ENCODE measurements around the gene KLHL9. TPM values are rescaled to one million over a fixed set of nuclear protein-coding genes. Genes with fewer than 3 reads are reported as not detected.

The KLHL9 gene
- total RNA-seq, 1 donor from 2014 or later: 31.4 TPM

DNA sequence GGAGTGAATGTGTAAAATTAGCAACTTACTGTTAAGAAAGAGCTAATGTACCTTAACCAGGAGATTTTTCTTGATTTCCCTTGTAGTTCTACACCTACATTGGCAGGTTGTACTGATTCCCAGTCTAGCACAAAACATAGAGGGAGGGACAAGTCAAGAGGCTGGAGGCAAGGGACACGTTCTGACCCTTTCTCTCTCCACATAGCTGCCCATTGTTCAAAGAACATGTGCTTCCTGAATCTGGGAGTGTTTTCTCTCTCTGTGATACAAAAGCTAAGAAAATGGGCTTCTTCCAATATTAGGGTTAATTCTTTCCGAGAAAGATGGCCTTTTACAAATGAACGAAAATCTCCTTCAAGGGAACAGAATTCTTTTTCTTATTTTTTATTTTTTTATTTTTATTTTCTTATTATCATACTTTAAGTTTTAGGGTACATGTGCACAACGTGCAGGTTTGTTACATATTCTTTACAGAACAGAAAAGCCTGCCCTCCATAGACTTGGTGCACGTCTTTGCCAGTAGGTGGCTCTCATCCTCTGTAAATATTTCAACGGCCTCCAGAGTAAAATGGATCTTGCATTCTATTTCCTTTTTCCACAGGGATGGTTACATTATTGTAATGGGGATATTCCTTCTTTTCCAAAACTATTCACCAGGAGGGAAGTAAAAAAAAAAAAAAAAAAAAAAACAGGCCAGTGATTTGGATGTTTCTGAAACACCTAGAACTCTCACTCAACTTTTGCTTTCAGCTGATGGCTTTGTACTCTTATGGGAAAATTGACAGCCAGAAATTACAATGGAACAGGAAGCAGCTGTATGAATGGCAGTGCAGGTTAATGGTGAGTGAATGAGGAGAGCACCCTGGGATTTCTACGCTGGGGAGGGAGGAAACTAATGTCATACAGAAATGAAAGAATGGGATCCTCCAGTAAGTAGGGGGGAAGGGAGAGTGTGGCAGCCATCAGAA lies 17.0 kb downstream of the KLHL9 start:
- DNase-seq (ENCODE audit: extremely low read depth, low read depth, low spot score): no peak

DNA sequence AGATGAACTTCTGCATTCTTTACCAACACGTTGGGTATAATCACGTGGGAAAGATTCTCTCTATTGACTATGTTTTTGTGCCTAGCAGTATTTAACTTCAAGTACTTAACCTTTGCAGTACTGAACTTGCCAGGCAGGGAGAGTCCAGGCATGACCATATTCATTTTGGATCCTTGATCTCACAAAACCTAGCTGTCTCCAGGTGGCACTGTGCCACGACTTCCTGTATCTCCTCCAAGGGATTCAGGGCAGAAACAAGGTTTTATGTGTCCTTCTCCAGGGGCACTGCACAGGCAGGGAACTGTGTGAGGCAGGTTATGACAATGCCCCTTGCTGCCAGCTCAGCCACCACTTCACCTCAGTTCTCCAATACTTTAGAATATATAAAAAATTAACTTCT lies 18.3 kb downstream of the KLHL9 start:
- DNase-seq (ENCODE audit: extremely low read depth, low read depth, low spot score): no peak

DNA sequence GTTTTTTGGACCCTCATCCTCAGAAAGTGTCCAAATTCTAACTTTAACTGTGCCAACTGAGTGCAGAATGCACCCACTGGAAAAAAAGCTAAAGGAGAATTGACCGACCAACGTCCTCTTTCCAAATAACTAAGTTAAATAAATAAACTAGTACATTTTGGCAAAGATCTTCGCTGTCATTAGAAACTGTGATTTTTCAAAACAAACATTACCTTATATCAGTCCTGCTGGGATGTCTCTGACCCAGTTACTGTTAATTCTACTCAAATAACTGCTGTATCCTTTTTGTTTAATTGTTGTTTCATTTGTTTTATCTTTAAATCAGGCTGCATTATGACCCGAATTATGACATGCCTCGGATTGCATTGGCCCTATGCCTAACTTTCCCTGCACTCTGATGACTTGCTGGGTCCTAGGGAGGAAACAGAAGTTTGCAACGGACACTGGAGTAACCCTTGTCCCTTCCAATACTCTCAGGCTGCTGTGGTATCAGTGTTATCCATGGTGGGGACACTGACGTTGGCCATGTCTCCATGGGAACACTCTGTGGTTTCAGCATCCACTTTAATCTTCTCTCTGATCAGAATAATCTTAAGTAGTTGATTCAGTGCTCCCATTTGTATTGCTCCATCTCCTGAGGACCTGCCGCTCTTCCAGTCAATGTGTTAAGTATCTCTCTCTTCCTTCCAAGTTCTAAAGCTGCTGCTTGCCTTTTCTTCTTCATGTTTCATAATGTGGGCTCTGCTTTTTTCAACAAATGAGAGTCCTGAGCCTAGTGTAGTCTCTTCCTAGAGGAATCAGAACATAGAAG lies 19.0 kb downstream of the KLHL9 start:
- DNase-seq (ENCODE audit: extremely low read depth, low read depth, low spot score): no peak

DNA sequence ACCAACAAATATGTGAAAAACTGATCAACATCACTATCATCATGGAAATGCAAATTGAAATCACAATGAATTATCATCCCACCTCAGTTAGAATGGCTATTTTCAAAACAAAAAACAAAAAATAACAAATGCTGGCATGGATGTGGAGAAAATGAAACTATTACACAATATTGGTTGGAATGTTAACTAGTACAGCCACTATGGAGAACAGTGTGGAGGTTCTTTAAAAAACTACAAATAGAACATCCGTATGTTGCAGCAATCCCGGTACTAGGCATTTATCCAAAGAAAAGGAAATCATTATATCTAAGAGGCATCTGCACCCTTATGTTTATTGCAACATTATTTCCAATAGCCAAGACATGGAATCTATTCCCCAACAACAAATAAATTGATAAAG lies 21.1 kb downstream of the KLHL9 start:
- DNase-seq (ENCODE audit: extremely low read depth, low read depth, low spot score): no peak

DNA sequence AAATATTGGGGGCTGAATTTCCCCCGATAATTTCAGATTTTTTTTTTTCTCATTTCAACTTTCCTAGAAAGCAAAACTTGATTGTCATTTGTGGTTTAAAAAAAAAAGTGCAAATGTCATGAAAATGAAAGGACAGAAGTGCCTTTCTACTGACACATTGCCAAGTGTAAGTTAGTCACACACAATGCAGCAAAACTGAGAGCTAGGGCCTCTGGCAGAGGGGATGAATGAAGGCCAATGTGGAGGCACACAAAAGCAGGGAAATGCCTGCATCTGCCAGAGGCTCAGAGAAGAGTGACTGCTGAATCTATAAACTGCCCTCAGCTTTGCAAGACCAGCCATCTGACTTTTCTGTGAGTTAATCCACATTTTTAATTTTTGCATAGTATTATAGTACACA lies 23.3 kb downstream of the KLHL9 start:
- no peak for DNase-seq (ENCODE audit: extremely low read depth, low read depth, low spot score)

DNA sequence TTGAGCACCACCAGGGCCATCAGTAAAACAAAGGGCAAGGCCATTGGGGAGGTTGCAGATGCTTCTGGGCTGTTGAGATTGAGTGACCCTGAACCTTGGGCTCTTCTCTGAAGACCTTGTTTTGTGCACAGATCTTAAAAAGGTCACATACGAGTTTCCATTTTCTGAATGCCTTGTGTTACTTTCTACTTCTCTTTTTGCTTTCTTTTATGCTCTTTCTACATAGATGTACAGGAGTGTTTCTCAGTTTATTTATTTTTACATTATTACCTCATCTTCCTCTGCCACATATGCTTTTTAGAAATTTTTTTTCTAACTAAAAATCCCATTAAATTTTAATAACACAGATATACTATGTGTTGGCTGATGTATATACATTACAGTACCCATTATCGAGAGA lies 30.0 kb downstream of the KLHL9 start, which contains the start of gene IFNA5:
Gene IFNA5 (minus strand): TSS at position 101 of the 400 bp plus-strand sequence. CDS start 57 bp downstream, at position 44.
- no peak for DNase-seq (ENCODE audit: extremely low read depth, low read depth, low spot score)

DNA sequence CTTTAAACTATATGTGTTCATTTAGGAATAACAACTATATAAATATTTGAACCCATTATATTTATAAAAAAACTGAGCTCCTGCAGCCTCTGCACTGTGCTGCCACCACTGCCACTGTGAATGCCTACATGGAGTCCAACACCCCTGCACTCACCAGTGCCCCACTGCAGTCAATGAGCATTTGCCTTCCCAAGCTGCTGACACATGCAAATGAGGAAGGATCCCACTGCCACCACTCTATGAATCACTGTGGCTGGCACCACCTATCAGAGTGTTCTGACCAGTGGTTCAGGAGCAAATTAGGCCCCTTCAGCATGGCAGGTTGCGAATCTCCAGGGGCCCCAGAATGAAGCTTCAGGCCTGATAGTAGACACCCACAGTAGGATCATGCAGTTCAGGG lies 39.2 kb downstream of the KLHL9 start:
- no peak for DNase-seq (ENCODE audit: extremely low read depth, low read depth, low spot score)

DNA sequence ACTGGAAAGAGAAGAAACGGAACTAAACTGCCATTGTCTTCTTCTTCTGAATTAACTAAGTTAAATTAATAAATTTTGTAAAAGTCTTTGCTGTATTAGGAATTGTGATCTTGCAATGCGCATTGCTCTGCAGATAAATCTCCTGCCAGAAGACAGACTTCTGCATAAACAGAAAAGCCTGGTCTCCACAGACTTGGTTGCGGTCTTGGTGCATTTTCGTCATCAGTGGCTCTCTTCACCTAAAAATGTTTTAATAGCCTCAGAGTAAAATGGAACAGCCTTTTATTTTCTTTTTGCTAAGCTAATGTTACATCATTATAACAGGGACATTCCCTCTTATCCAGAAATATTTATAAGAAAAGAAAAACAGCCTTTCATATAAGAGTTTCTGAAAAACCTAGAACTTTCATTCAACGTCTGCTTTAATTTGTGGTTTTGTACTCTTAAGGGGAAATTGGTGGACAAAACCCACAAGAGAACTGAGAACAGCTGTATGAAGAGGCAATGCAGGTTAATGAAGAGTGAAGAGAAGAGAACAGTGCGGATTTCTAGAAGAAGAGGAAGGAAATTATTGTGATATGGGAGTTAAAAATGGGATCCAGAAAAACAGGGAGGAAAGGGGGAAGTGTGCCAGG lies 40.2 kb downstream of the KLHL9 start:
- DNase-seq (ENCODE audit: extremely low read depth, low read depth, low spot score): no peak

DNA sequence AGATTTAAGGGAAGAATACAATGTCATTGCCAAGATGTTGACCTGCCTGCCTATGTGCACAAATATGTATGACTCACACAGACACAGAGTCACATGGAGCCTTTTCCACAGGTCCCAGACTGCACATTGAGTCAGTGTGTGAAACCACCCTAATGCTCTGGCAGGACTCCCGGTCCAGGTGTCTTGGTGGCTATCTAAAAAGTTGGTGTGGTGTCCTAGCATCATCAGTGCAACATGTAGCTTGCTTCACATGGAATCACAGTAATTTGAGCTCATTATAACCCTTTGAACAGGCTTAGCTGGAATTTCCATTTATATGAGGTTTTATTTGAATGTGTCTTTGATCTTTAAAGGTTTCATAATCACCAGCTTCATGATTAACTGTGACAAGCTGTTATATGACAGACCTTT lies 40.8 kb downstream of the KLHL9 start:
- no peak for DNase-seq (ENCODE audit: extremely low read depth, low read depth, low spot score)

DNA sequence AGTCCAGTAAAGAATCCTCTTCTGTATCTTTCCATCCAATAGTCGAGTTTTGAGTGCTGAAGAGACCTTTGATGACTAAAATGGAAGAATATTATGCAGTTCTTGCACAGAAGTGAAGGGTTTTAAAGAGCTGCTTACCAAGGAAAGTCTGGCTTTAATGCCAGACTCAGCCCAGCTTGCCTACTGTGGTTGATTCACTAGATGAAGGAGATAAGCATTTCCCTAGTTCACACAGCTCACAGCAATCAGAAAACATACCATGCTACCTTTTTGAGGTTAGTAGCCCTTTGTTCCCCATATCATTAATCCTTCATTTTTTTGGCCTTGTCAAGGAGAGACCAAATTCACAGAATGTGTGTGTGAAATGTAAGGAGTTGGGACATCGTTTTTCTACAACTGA lies 45.4 kb downstream of the KLHL9 start:
- no peak for DNase-seq (ENCODE audit: extremely low read depth, low read depth, low spot score)

DNA sequence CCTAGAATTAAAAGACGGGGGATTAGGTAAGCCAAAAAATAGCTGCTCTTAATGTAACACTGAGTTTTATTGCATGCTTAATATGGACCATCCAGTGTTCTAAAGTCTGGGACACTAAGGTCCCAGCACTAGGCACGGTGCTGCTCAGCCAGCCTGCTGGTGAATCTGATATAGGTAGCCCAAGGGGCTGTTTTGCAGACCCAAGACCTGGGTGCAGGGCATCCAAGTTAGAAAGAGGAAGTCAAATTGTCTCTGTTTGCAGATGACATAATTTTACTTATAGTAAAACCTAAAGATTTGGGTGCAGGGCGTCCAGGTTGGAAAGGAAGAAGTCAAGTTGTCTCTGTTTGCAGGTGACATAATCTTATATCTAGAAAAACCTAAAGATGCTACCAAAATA lies 47.9 kb downstream of the KLHL9 start:
- DNase-seq (ENCODE audit: extremely low read depth, low read depth, low spot score): no peak

DNA sequence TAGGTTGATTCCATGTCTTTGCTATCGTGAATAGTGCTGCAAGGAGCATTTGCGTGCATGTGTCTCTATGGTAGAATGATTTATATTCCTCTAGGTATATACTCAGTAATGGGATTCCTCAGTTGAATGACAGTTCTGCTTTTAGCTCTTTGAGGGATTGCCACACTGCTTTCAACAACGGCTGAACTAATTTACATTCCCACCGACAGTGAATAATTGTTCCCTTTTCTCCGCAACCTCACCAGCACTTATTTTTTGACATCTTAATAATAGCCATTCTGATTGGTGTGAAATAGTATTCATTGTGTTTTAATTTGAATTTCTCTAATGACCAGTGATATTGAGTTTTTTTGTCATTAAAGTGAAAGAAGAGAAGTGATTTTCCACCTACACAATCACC lies 48.5 kb downstream of the KLHL9 start:
- DNase-seq (ENCODE audit: extremely low read depth, low read depth, low spot score): no peak

DNA sequence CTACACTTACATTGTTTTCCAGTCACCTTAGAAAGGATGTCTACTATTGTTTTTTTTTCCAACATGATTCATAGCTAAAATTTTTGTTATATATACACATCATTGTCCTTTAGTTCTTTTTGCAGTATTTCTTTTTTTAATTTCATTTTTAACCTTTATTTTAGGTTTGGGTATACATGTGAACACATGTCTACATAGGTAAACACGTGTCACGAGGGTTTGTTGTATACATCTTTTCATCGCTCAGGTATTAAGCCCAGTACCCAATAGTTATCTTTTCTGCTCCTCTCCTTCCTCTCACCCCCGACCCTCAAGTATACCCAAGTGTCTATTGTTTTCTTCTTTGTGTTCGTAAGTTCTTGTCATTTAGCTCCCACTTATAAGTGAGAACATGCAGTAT lies 49.1 kb downstream of the KLHL9 start:
- no peak for DNase-seq (ENCODE audit: extremely low read depth, low read depth, low spot score)

DNA sequence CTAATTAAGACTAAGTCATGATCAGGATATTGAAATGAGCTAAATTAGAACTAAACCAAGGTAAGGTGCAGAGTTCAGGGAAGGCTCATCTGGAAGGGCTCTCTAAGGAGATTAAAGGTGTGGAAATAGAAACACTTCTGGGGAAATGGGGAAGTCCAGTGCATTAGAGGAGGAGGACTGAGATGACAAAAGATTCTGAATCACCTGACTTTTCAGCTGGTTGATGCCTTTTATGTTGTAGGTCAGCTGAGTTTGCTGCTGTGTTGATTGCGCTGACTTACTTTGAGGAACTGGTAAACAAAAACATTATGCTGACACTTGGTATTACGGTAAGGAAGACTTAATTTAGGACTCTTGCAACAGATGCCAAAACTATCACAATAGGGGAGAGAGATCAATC lies 53.9 kb downstream of the KLHL9 start:
- no peak for DNase-seq (ENCODE audit: extremely low read depth, low read depth, low spot score)

Other genes starting within 250 kb of the KLHL9 start
- not detected in 2 replicates for gene IFNW1, start 193.6 kb downstream of the KLHL9 start, total RNA-seq
- gene IFNA21, start 168.7 kb downstream of the KLHL9 start, total RNA-seq: not detected in 2 replicates
- not detected in 2 replicates for gene IFNA4, start 147.8 kb downstream of the KLHL9 start, total RNA-seq
- not detected in 2 replicates for gene IFNA7, start 133.2 kb downstream of the KLHL9 start, total RNA-seq
- not detected in 2 replicates for gene IFNA10, start 128.3 kb downstream of the KLHL9 start, total RNA-seq
- gene IFNA16, start 118.1 kb downstream of the KLHL9 start, total RNA-seq: not detected in 2 replicates
- not detected in 2 replicates for gene IFNA17, start 107.2 kb downstream of the KLHL9 start, total RNA-seq
- not detected in 2 replicates for gene IFNA14, start 95.4 kb downstream of the KLHL9 start, total RNA-seq
- not detected in 2 replicates for gene IFNA5, start 30.1 kb downstream of the KLHL9 start, total RNA-seq
- gene IFNA6, start 15.5 kb upstream of the KLHL9 start, total RNA-seq: not detected in 2 replicates
- gene IFNA13, start 32.7 kb upstream of the KLHL9 start, total RNA-seq: not detected in 2 replicates
- not detected in 2 replicates for gene IFNA2, start 50.0 kb upstream of the KLHL9 start, total RNA-seq
- not detected in 2 replicates for gene IFNA8, start 73.7 kb upstream of the KLHL9 start, total RNA-seq
- gene IFNA1, start 105.0 kb upstream of the KLHL9 start, total RNA-seq: not detected in 2 replicates
- 0.39 and 0.53 TPM in 2 replicates for gene IFNE, start 146.9 kb upstream of the KLHL9 start, total RNA-seq